Mesenchymal stem cell (in vitro differentiated cells and primary cell): ENCODE measurements around the gene FAM221B.

ENCODE experiments used
- DNase-seq: peaks from one replicate; pipeline ENCODE4 v3.0.0-alpha.2; 2013
- H2AFZ ChIP-seq: one replicate; pipeline ENCODE4 v1.6.1; 2013; ENCODE audit warnings: low read depth, mild to moderate bottlenecking, control low read depth, inconsistent platforms, low read length, moderate library complexity
- H2AK5ac ChIP-seq: 2 replicates; pipeline ENCODE4 v1.6.1; 2013; ENCODE audit warnings: low read length, moderate library complexity, mild to moderate bottlenecking, inconsistent platforms; ENCODE audit not compliant: severe bottlenecking
- H2BK120ac ChIP-seq: one replicate; pipeline ENCODE4 v1.6.1; 2013; ENCODE audit warnings: low read depth, mild to moderate bottlenecking, inconsistent platforms, low read length, moderate library complexity
- H2BK12ac ChIP-seq, 2 experiments: one replicate each; pipeline ENCODE4 v1.6.1; 2013; ENCODE audit warnings: inconsistent platforms in 2 of 2, low read length in 2 of 2, mild to moderate bottlenecking in 2 of 2, moderate library complexity in 2 of 2, control low read depth in 1 of 2
- H2BK15ac ChIP-seq: one replicate; pipeline ENCODE4 v1.6.1; 2013; ENCODE audit warnings: mild to moderate bottlenecking, low read depth, inconsistent platforms; ENCODE audit not compliant: poor library complexity, severe bottlenecking
- H2BK5ac ChIP-seq: 2 replicates; pipeline ENCODE4 v1.6.1; 2013; ENCODE audit warnings: low read depth, mild to moderate bottlenecking, low read length, control low read depth, inconsistent platforms; ENCODE audit not compliant: poor library complexity, severe bottlenecking
- H3K14ac ChIP-seq, 2 experiments: one replicate each; pipeline ENCODE4 v1.6.1; 2013; ENCODE audit warnings: inconsistent platforms in 2 of 2, low read length in 2 of 2, control low read depth in 1 of 2, mild to moderate bottlenecking in 1 of 2, moderate library complexity in 1 of 2
- H3K18ac ChIP-seq, 2 experiments: one replicate each; pipeline ENCODE4 v1.6.1; 2013; ENCODE audit warnings: inconsistent platforms in 2 of 2, low read length in 2 of 2, control low read depth in 1 of 2, low read depth in 1 of 2, mild to moderate bottlenecking in 1 of 2
- H3K23ac ChIP-seq, 2 experiments: one replicate each; pipeline ENCODE4 v1.6.1; 2013; ENCODE audit warnings: inconsistent platforms in 2 of 2, low read length in 2 of 2, mild to moderate bottlenecking in 2 of 2, moderate library complexity in 2 of 2, control low read depth in 1 of 2
- H3K27ac ChIP-seq: 2 replicates; pipeline ENCODE4 v1.5.1; 2013; ENCODE audit warnings: mild to moderate bottlenecking, moderate library complexity, low read length, control low read depth, inconsistent platforms; ENCODE audit not compliant: poor library complexity, severe bottlenecking
- H3K27me3 ChIP-seq, 2 experiments: 2 replicates each; pipeline versions ENCODE4 v1.6.1 to v1.7.0; 2013; ENCODE audit warnings: low read length in 2 of 2, mild to moderate bottlenecking in 2 of 2, moderate library complexity in 2 of 2, control low read depth in 1 of 2, inconsistent platforms in 1 of 2; ENCODE audit not compliant: control insufficient read depth in 1 of 2, insufficient read depth in 1 of 2
- H3K36me3 ChIP-seq, 2 experiments: 2 replicates each; pipeline versions ENCODE4 v1.6.1 to v1.7.0; 2013; ENCODE audit warnings: low read length in 2 of 2, control low read depth in 1 of 2, inconsistent platforms in 1 of 2, low read depth in 1 of 2, mild to moderate bottlenecking in 1 of 2; ENCODE audit not compliant: insufficient read depth in 2 of 2, control insufficient read depth in 1 of 2
- H3K4ac ChIP-seq, 2 experiments: one replicate each; pipeline ENCODE4 v1.6.1; 2013; ENCODE audit warnings: inconsistent platforms in 2 of 2, low read length in 2 of 2, mild to moderate bottlenecking in 2 of 2, moderate library complexity in 2 of 2, control low read depth in 1 of 2, low read depth in 1 of 2
- H3K4me1 ChIP-seq: 2 replicates; pipeline ENCODE4 v1.6.1; 2013; ENCODE audit warnings: low read depth, low read length, control low read depth; ENCODE audit not compliant: control insufficient read depth, insufficient read depth
- H3K4me2 ChIP-seq: 2 replicates; pipeline ENCODE4 v1.6.1; 2013; ENCODE audit warnings: low read length, mild to moderate bottlenecking, inconsistent platforms; ENCODE audit not compliant: poor library complexity, severe bottlenecking
- H3K4me3 ChIP-seq, 2 experiments: 2 replicates each; pipeline versions ENCODE4 v1.5.1 to v1.7.0; 2013; ENCODE audit warnings: low read length in 2 of 2, mild to moderate bottlenecking in 2 of 2, control low read depth in 1 of 2, low read depth in 1 of 2; ENCODE audit not compliant: insufficient read depth in 1 of 2
- H3K79me1 ChIP-seq: replicated peaks from 2 replicates; pipeline ENCODE4 v1.6.1; 2013; ENCODE audit warnings: mild to moderate bottlenecking, control low read depth, low read length, inconsistent platforms; ENCODE audit not compliant: poor library complexity, severe bottlenecking
- H3K9ac ChIP-seq: 2 replicates; pipeline ENCODE4 v1.7.0; 2013; ENCODE audit warnings: mild to moderate bottlenecking, low read length, moderate library complexity
- H3K9me3 ChIP-seq: 2 replicates; pipeline ENCODE4 v1.7.0; 2013; ENCODE audit warnings: mild to moderate bottlenecking, low read length; ENCODE audit not compliant: control insufficient read depth
- H4K8ac ChIP-seq: one replicate; pipeline ENCODE4 v1.6.1; 2013; ENCODE audit warnings: inconsistent platforms, mild to moderate bottlenecking, low read length, moderate library complexity
- H4K91ac ChIP-seq: one replicate; pipeline ENCODE4 v1.6.1; 2013; ENCODE audit warnings: mild to moderate bottlenecking, low read length, inconsistent platforms
- WGBS: methylation state at CpG from one replicate; pipeline ENCODE4 v1.1.7; 2013; ENCODE audit warnings: mixed read lengths; 5-methylcytosine and 5-hydroxymethylcytosine counted together

The FAM221B gene

GRCh38 chr9:35829084-35829763, 692 bp upstream of the FAM221B start, which contains the start of gene TMEM8B:
TMEM8B (plus strand) TSS chr9:35829228; CDS start chr9:35829448, 220 bp downstream.
- Histone ChIP-seq H4K8ac (peak within 1 kb of the TSS; percentile 95), H3K9me3 (no peaks in the 10 kb centered on the region)
- WGBS: 1% methylated on average over 40 of the region's 53 CpGs

GRCh38 chr9:35827486-35827885, 1.0 kb downstream of the FAM221B start:
- no peak overlapping the region for H2BK5ac ChIP-seq
- H2AFZ ChIP-seq: no peak overlapping the region
- H3K9me3 ChIP-seq: no peaks in the 10 kb centered on the region
- peak overlapping the region; percentile 30 for H3K9ac ChIP-seq
- no peak overlapping the region for H4K8ac ChIP-seq
- DNase-seq: peak; percentile 60
- peaks cover 12% of the 10 kb centered on the region for H3K79me1 ChIP-seq
- no peak overlapping the region for H4K91ac ChIP-seq
- no peaks in the 10 kb centered on the region for H3K36me3 ChIP-seq
- no peak overlapping the region for H2BK120ac ChIP-seq
- no peak overlapping the region for H3K4me3 ChIP-seq
- no peak overlapping the region for H3K18ac ChIP-seq
- H2BK12ac ChIP-seq: no peak overlapping the region
- H3K4me2 ChIP-seq: no peak overlapping the region
- 94% methylated on average over 2 of the region's 3 CpGs for WGBS
- no peak overlapping the region for H2BK15ac ChIP-seq
- H3K4ac ChIP-seq: no peak overlapping the region
- H3K23ac ChIP-seq: no peak overlapping the region
- no peaks in the 10 kb centered on the region for H3K27me3 ChIP-seq
- no peak overlapping the region for H3K27ac ChIP-seq
- no peak overlapping the region for H3K14ac ChIP-seq
- H2AK5ac ChIP-seq: no peak overlapping the region
- peaks cover 12% of the 10 kb centered on the region for H3K4me1 ChIP-seq

More at GRCh38 chr9:35829084-35829763, 692 bp upstream of the FAM221B start, which contains the start of gene TMEM8B:
- H3K4ac ChIP-seq: peak within 1 kb of the TSS; percentile 50 to 62
- H2AK5ac ChIP-seq: no peak within 1 kb of the TSS
- peak within 1 kb of the TSS; percentile 92 for H2BK15ac ChIP-seq
- peaks cover 14% of the 10 kb centered on the region for H3K79me1 ChIP-seq
- H3K4me3 ChIP-seq: peak within 1 kb of the TSS; percentile 75 to 83
- DNase-seq: peak; percentile 93
- peak within 1 kb of the TSS in 1 of 2 experiments; percentile 87 for H3K23ac ChIP-seq
- H3K4me2 ChIP-seq: peak within 1 kb of the TSS; percentile 88
- peak within 1 kb of the TSS in 1 of 2 experiments; percentile 75 for H2BK12ac ChIP-seq
- peak within 1 kb of the TSS; percentile 48 for H2AFZ ChIP-seq
- no peak within 1 kb of the TSS for H3K27ac ChIP-seq
- no peak within 1 kb of the TSS for H2BK120ac ChIP-seq
- H4K91ac ChIP-seq: peak within 1 kb of the TSS; percentile 52
- H2BK5ac ChIP-seq: peak within 1 kb of the TSS; percentile 79
- H3K27me3 ChIP-seq: no peaks in the 10 kb centered on the region
- peaks cover 19% of the 10 kb centered on the region for H3K4me1 ChIP-seq
- peak within 1 kb of the TSS in 1 of 2 experiments; percentile 94 for H3K14ac ChIP-seq
- peak within 1 kb of the TSS; percentile 94 for H3K9ac ChIP-seq
- H3K18ac ChIP-seq: peak within 1 kb of the TSS; percentile 63 to 81
- no peaks in the 10 kb centered on the region for H3K36me3 ChIP-seq

GRCh38 chr9:35826071-35826701, 2.3 kb downstream of the FAM221B start:
- peak overlapping the region; percentile 67 for H3K9ac ChIP-seq
- H3K36me3 ChIP-seq: no peaks in the 10 kb centered on the region
- H4K8ac ChIP-seq: peak overlapping the region; percentile 73
- no peak overlapping the region for H2AK5ac ChIP-seq
- H3K23ac ChIP-seq: peak overlapping the region in 1 of 2 experiments; percentile 18
- peak; percentile 78 for DNase-seq
- H3K4me1 ChIP-seq: peaks cover 12% of the 10 kb centered on the region
- H4K91ac ChIP-seq: no peak overlapping the region
- H3K18ac ChIP-seq: no peak overlapping the region
- no peak overlapping the region for H2BK5ac ChIP-seq
- peak overlapping the region in 1 of 2 experiments; percentile 8 for H2BK12ac ChIP-seq
- H3K27me3 ChIP-seq: peaks cover 0 to 3% of the 10 kb centered on the region in 2 experiments
- no peak overlapping the region for H2BK15ac ChIP-seq
- 61% methylated on average over 4 of the region's 4 CpGs for WGBS
- H3K14ac ChIP-seq: no peak overlapping the region
- H3K4me3 ChIP-seq: no peak overlapping the region
- no peak overlapping the region for H2BK120ac ChIP-seq
- no peak overlapping the region for H3K4me2 ChIP-seq
- peak overlapping the region in 1 of 2 experiments; percentile 63 for H3K4ac ChIP-seq
- no peak overlapping the region for H2AFZ ChIP-seq
- no peaks in the 10 kb centered on the region for H3K9me3 ChIP-seq
- H3K27ac ChIP-seq: no peak overlapping the region
- peaks cover 12% of the 10 kb centered on the region for H3K79me1 ChIP-seq

GRCh38 chr9:35822926-35823325, 5.6 kb downstream of the FAM221B start:
- Histone ChIP-seq H3K4me2 (no peak overlapping the region), H3K9me3 (no peaks in the 10 kb centered on the region), H2AK5ac (no peak overlapping the region), H3K4me3 (no peak overlapping the region), H3K27me3 (peaks cover 0 to 6% of the 10 kb centered on the region in 2 experiments), H3K27ac (no peak overlapping the region), H3K9ac (no peak overlapping the region), H2BK12ac (no peak overlapping the region), H3K36me3 (no peaks in the 10 kb centered on the region), H4K8ac (no peak overlapping the region), H2BK15ac (no peak overlapping the region), H4K91ac (no peak overlapping the region), H3K23ac (no peak overlapping the region), H2BK120ac (no peak overlapping the region), H2BK5ac (no peak overlapping the region), H3K79me1 (no peaks in the 10 kb centered on the region), H3K4me1 (peaks cover 2% of the 10 kb centered on the region), H2AFZ (no peak overlapping the region), H3K14ac (no peak overlapping the region), H3K4ac (no peak overlapping the region), H3K18ac (no peak overlapping the region)
- DNase-seq: no peak
